GM12872 (cell line): ENCODE data around the gene TJAP1.

Experiments used
- CTCF ChIP-seq: IDR thresholded peaks from 3 replicates; pipeline ENCODE4 v1.5.1; 2011; ENCODE audit warnings: low read depth, mild to moderate bottlenecking, low read length, moderate library complexity; ENCODE audit not compliant: insufficient read depth

Gene TJAP1

GRCh38 chr6:43509142-43509983 is 32.0 kb downstream of the TJAP1 start:
- TF ChIP-seq CTCF, result no peak

GRCh38 chr6:43509984-43510826 is 32.8 kb downstream of the TJAP1 start, which contains the start of gene LRRC73:
Gene LRRC73, minus strand, starts transcription at chr6:43510346. Its CDS starts 561 bp downstream, at chr6:43509785.
- no peak for TF ChIP-seq CTCF

DNA sequence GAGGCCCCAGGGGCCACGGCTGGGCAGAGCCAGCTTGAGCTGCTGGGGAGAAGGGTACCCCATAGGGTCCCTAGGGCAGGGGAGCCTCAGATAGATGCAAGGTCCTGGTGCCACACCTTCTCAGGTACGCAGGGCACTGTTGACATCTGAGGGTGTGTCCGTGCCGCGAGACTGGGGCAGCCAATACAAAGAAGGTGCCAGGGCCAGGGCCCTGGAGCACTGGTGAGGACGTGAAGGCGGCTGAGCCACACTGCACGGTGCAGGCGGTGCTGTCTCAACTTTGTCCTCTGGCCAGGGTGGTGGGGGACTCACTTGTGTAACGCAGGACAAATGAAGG is 33.4 kb downstream of the TJAP1 start:
- no peak for TF ChIP-seq CTCF

- no peak for TF ChIP-seq CTCF
These were observed 34.5 kb downstream of the TJAP1 start for GRCh38 chr6:43511824-43512415.

DNA sequence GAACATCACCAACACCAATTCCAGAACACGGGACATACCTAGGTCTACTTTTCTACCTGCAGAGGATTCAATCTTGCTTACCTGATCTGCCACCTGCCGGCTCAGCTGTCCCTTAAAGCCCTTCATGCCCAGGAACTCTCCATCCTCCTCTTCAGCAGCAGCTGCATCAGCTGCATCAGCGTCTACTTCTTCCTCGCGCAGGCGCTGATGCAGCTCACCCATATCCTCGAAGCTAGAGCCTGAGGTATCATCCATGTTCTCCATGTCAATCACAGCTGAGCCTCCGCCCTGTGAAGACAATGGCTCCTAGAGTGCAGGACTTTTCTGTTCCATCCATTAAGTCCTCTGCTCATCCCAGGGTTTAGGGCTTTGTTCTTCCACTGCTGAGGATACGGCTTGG is 38.4 kb downstream of the TJAP1 start:
- no peak for TF ChIP-seq CTCF

GRCh38 chr6:43516367-43516696 is 39.0 kb downstream of the TJAP1 start:
- TF ChIP-seq CTCF, result no peak
